ENCODE results near the gene SLC6A19.

SLC6A19 gene

GRCh38 chr5:1257363-1257762, 56.0 kb downstream of the SLC6A19 start:
- H2BK15ac ChIP-seq (ENCODE audit: low read depth, poor library complexity, severe bottlenecking), result no peak overlapping the region
- H2BK120ac ChIP-seq (ENCODE audit: low read depth, low read length), result no peak overlapping the region
- WGBS, result 86% methylated on average over 17 of the region's 17 CpGs
- DNase-seq, result no peak
- no peak overlapping the region for H2AK5ac ChIP-seq (ENCODE audit: low read length, severe bottlenecking)
- H3K4me3 ChIP-seq (ENCODE audit: insufficient read depth in 1 of 2, low read depth in 1 of 2, low read length in 2 of 2), result no peak overlapping the region
- H3K4me2 ChIP-seq (ENCODE audit: low read length, poor library complexity, severe bottlenecking), result no peak overlapping the region
- H3K9ac ChIP-seq (ENCODE audit: low read length), result no peak overlapping the region
- no peak overlapping the region for H3K27ac ChIP-seq (ENCODE audit: low read length, poor library complexity, severe bottlenecking)
- no peak overlapping the region for H3K23ac ChIP-seq (ENCODE audit: low read length in 2 of 2)
- no peak overlapping the region for H2BK12ac ChIP-seq (ENCODE audit: low read length in 2 of 2)
- no peaks in the 10 kb centered on the region for H3K36me3 ChIP-seq (ENCODE audit: control insufficient read depth in 1 of 2, insufficient read depth in 2 of 2, low read depth in 1 of 2, low read length in 2 of 2)
- no peak overlapping the region for H3K14ac ChIP-seq (ENCODE audit: low read length in 2 of 2)
- H3K4ac ChIP-seq (ENCODE audit: low read depth in 1 of 2, low read length in 2 of 2), result no peak overlapping the region
- H3K4me1 ChIP-seq (ENCODE audit: control insufficient read depth, insufficient read depth, low read depth, low read length), result no peaks in the 10 kb centered on the region
- no peak overlapping the region for H4K91ac ChIP-seq (ENCODE audit: low read length)
- peaks cover 0 to 12% of the 10 kb centered on the region in 2 experiments for H3K27me3 ChIP-seq (ENCODE audit: control insufficient read depth in 1 of 2, insufficient read depth in 1 of 2, low read length in 2 of 2)
- peaks cover 20% of the 10 kb centered on the region for H3K9me3 ChIP-seq (ENCODE audit: control insufficient read depth, low read length)
- H3K18ac ChIP-seq (ENCODE audit: low read depth in 1 of 2, low read length in 2 of 2), result no peak overlapping the region
- no peak overlapping the region for H4K8ac ChIP-seq (ENCODE audit: low read length)
- no peaks in the 10 kb centered on the region for H3K79me1 ChIP-seq (replicated peaks; ENCODE audit: low read length, poor library complexity, severe bottlenecking)
- no peak overlapping the region for H2BK5ac ChIP-seq (ENCODE audit: low read depth, low read length, poor library complexity, severe bottlenecking)
- no peak overlapping the region for H2AFZ ChIP-seq (ENCODE audit: low read depth, low read length)

- no peak overlapping the region for H2BK15ac ChIP-seq (ENCODE audit: low read depth, poor library complexity, severe bottlenecking)
- H3K18ac ChIP-seq (ENCODE audit: low read depth in 1 of 2, low read length in 2 of 2), result no peak overlapping the region
- H3K14ac ChIP-seq (ENCODE audit: low read length in 2 of 2), result no peak overlapping the region
- no peak overlapping the region for H2BK12ac ChIP-seq (ENCODE audit: low read length in 2 of 2)
- no peak overlapping the region for H3K9ac ChIP-seq (ENCODE audit: low read length)
- no peak overlapping the region for H2BK5ac ChIP-seq (ENCODE audit: low read depth, low read length, poor library complexity, severe bottlenecking)
- no peak overlapping the region for H3K4ac ChIP-seq (ENCODE audit: low read depth in 1 of 2, low read length in 2 of 2)
- no peak overlapping the region for H4K8ac ChIP-seq (ENCODE audit: low read length)
- H3K4me1 ChIP-seq (ENCODE audit: control insufficient read depth, insufficient read depth, low read depth, low read length), result no peaks in the 10 kb centered on the region
- H3K4me2 ChIP-seq (ENCODE audit: low read length, poor library complexity, severe bottlenecking), result no peak overlapping the region
- no peak overlapping the region for H2AFZ ChIP-seq (ENCODE audit: low read depth, low read length)
- H3K27ac ChIP-seq (ENCODE audit: low read length, poor library complexity, severe bottlenecking), result no peak overlapping the region
- H3K9me3 ChIP-seq (ENCODE audit: control insufficient read depth, low read length), result peaks cover 24% of the 10 kb centered on the region
- WGBS, result 88% methylated on average over 13 of the region's 13 CpGs
- no peak overlapping the region for H3K4me3 ChIP-seq (ENCODE audit: insufficient read depth in 1 of 2, low read depth in 1 of 2, low read length in 2 of 2)
- no peaks in the 10 kb centered on the region for H3K79me1 ChIP-seq (replicated peaks; ENCODE audit: low read length, poor library complexity, severe bottlenecking)
- no peak overlapping the region for H2AK5ac ChIP-seq (ENCODE audit: low read length, severe bottlenecking)
- H4K91ac ChIP-seq (ENCODE audit: low read length), result no peak overlapping the region
- no peak for DNase-seq
- no peaks in the 10 kb centered on the region for H3K36me3 ChIP-seq (ENCODE audit: control insufficient read depth in 1 of 2, insufficient read depth in 2 of 2, low read depth in 1 of 2, low read length in 2 of 2)
- peaks cover 0 to 12% of the 10 kb centered on the region in 2 experiments for H3K27me3 ChIP-seq (ENCODE audit: control insufficient read depth in 1 of 2, insufficient read depth in 1 of 2, low read length in 2 of 2)
- no peak overlapping the region for H2BK120ac ChIP-seq (ENCODE audit: low read depth, low read length)
- H3K23ac ChIP-seq (ENCODE audit: low read length in 2 of 2), result no peak overlapping the region
Measured at GRCh38 chr5:1257841-1258240, 56.4 kb downstream of the SLC6A19 start.

GRCh38 chr5:1259806-1260480, 58.5 kb downstream of the SLC6A19 start:
- 95% methylated on average over 22 of the region's 23 CpGs for WGBS
- Histone ChIP-seq H3K9ac (ENCODE audit: low read length) (no peak overlapping the region), H3K79me1 (replicated peaks; ENCODE audit: low read length, poor library complexity, severe bottlenecking) (no peaks in the 10 kb centered on the region), H4K8ac (ENCODE audit: low read length) (no peak overlapping the region), H3K9me3 (ENCODE audit: control insufficient read depth, low read length) (peaks cover 28% of the 10 kb centered on the region), H3K4me3 (ENCODE audit: insufficient read depth in 1 of 2, low read depth in 1 of 2, low read length in 2 of 2) (no peak overlapping the region), H2BK15ac (ENCODE audit: low read depth, poor library complexity, severe bottlenecking) (no peak overlapping the region), H3K4me2 (ENCODE audit: low read length, poor library complexity, severe bottlenecking) (no peak overlapping the region), H2BK12ac (ENCODE audit: low read length in 2 of 2) (no peak overlapping the region), H4K91ac (ENCODE audit: low read length) (no peak overlapping the region), H3K4me1 (ENCODE audit: control insufficient read depth, insufficient read depth, low read depth, low read length) (no peaks in the 10 kb centered on the region), H3K14ac (ENCODE audit: low read length in 2 of 2) (no peak overlapping the region), H3K18ac (ENCODE audit: low read depth in 1 of 2, low read length in 2 of 2) (no peak overlapping the region), H2BK5ac (ENCODE audit: low read depth, low read length, poor library complexity, severe bottlenecking) (no peak overlapping the region), H3K23ac (ENCODE audit: low read length in 2 of 2) (no peak overlapping the region), H3K27ac (ENCODE audit: low read length, poor library complexity, severe bottlenecking) (no peak overlapping the region), H3K4ac (ENCODE audit: low read depth in 1 of 2, low read length in 2 of 2) (no peak overlapping the region), H2AFZ (ENCODE audit: low read depth, low read length) (no peak overlapping the region), H3K36me3 (ENCODE audit: control insufficient read depth in 1 of 2, insufficient read depth in 2 of 2, low read depth in 1 of 2, low read length in 2 of 2) (no peaks in the 10 kb centered on the region), H3K27me3 (ENCODE audit: control insufficient read depth in 1 of 2, insufficient read depth in 1 of 2, low read length in 2 of 2) (peaks cover 0 to 9% of the 10 kb centered on the region in 2 experiments), H2BK120ac (ENCODE audit: low read depth, low read length) (no peak overlapping the region), H2AK5ac (ENCODE audit: low read length, severe bottlenecking) (no peak overlapping the region)
- DNase-seq, result no peak

GRCh38 chr5:1261643-1262042, 60.2 kb downstream of the SLC6A19 start:
- H2AK5ac ChIP-seq (ENCODE audit: low read length, severe bottlenecking), result no peak overlapping the region
- no peak overlapping the region for H2BK120ac ChIP-seq (ENCODE audit: low read depth, low read length)
- no peaks in the 10 kb centered on the region for H3K4me1 ChIP-seq (ENCODE audit: control insufficient read depth, insufficient read depth, low read depth, low read length)
- H3K4me2 ChIP-seq (ENCODE audit: low read length, poor library complexity, severe bottlenecking), result no peak overlapping the region
- H2BK5ac ChIP-seq (ENCODE audit: low read depth, low read length, poor library complexity, severe bottlenecking), result no peak overlapping the region
- H3K79me1 ChIP-seq (replicated peaks; ENCODE audit: low read length, poor library complexity, severe bottlenecking), result no peaks in the 10 kb centered on the region
- no peak overlapping the region for H3K14ac ChIP-seq (ENCODE audit: low read length in 2 of 2)
- H2AFZ ChIP-seq (ENCODE audit: low read depth, low read length), result no peak overlapping the region
- DNase-seq, result no peak
- H3K36me3 ChIP-seq (ENCODE audit: control insufficient read depth in 1 of 2, insufficient read depth in 2 of 2, low read depth in 1 of 2, low read length in 2 of 2), result no peaks in the 10 kb centered on the region
- H2BK15ac ChIP-seq (ENCODE audit: low read depth, poor library complexity, severe bottlenecking), result no peak overlapping the region
- H3K27me3 ChIP-seq (ENCODE audit: control insufficient read depth in 1 of 2, insufficient read depth in 1 of 2, low read length in 2 of 2), result no peaks in the 10 kb centered on the region
- WGBS, result 83% methylated on average over 9 of the region's 10 CpGs
- no peak overlapping the region for H3K27ac ChIP-seq (ENCODE audit: low read length, poor library complexity, severe bottlenecking)
- H4K91ac ChIP-seq (ENCODE audit: low read length), result no peak overlapping the region
- no peak overlapping the region for H2BK12ac ChIP-seq (ENCODE audit: low read length in 2 of 2)
- no peak overlapping the region for H3K4me3 ChIP-seq (ENCODE audit: insufficient read depth in 1 of 2, low read depth in 1 of 2, low read length in 2 of 2)
- no peak overlapping the region for H3K18ac ChIP-seq (ENCODE audit: low read depth in 1 of 2, low read length in 2 of 2)
- H3K9me3 ChIP-seq (ENCODE audit: control insufficient read depth, low read length), result peaks cover 28% of the 10 kb centered on the region
- H4K8ac ChIP-seq (ENCODE audit: low read length), result no peak overlapping the region
- no peak overlapping the region for H3K23ac ChIP-seq (ENCODE audit: low read length in 2 of 2)
- no peak overlapping the region for H3K9ac ChIP-seq (ENCODE audit: low read length)
- H3K4ac ChIP-seq (ENCODE audit: low read depth in 1 of 2, low read length in 2 of 2), result no peak overlapping the region

Data from mesenchymal stem cell (in vitro differentiated cells and primary cell).